Keratinocyte (primary cell): Measurements from ENCODE around the gene BEX2.

Source experiments
- EZH2 ChIP-seq: IDR thresholded peaks from one replicate; pipeline ENCODE4 v1.6.1; 2012; ENCODE audit warnings: inconsistent platforms, mild to moderate bottlenecking, low read length, moderate library complexity
- TF ChIP-seq, protein P1 (sequence below), 3 experiments: IDR thresholded peaks in 1 of 3; conservative IDR thresholded peaks in 1 of 3; optimal IDR thresholded peaks in 1 of 3; 2 replicates in 2 of 3; 3 replicates in 1 of 3; pipeline versions ENCODE3 to v1.5.1; 2011; ENCODE audit warnings: low read length in 3 of 3, mild to moderate bottlenecking in 3 of 3, moderate library complexity in 2 of 3, control low read depth in 1 of 3, inconsistent platforms in 1 of 3; ENCODE audit not compliant: insufficient read depth in 2 of 3; ENCODE audit errors: extremely low read depth in 1 of 3

DNA sequence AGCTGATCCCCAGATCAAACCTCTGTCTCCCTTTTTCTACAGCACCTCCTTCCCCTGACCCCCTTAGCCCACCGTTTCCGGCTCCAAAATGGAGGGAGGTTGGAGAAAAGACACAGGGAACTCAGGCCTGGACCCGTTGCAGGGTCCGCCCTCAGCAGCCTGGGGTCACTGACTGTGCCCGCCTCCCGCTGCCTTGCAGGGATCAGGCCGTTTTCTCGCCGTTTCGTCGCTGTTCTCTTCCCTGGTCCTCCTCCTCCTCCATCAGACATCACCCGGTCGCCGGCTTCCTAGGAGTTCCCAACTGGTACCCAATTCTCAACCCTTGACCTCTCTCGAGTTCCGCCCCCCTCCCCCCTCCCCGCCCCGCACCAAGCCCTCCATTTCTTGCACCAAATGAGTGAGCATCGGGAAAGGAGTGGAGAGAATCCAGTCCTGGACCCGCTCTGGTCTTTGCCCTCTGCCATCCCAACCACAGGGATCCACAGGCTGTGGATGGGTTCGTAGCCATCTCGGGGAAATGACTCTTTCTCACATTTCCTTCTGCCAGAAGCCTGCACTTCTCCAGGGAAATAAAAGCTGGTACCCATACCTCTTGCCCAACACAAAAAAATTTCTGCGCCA lies 34.7 kb downstream of the BEX2 start:
- TF ChIP-seq, protein P1, sequence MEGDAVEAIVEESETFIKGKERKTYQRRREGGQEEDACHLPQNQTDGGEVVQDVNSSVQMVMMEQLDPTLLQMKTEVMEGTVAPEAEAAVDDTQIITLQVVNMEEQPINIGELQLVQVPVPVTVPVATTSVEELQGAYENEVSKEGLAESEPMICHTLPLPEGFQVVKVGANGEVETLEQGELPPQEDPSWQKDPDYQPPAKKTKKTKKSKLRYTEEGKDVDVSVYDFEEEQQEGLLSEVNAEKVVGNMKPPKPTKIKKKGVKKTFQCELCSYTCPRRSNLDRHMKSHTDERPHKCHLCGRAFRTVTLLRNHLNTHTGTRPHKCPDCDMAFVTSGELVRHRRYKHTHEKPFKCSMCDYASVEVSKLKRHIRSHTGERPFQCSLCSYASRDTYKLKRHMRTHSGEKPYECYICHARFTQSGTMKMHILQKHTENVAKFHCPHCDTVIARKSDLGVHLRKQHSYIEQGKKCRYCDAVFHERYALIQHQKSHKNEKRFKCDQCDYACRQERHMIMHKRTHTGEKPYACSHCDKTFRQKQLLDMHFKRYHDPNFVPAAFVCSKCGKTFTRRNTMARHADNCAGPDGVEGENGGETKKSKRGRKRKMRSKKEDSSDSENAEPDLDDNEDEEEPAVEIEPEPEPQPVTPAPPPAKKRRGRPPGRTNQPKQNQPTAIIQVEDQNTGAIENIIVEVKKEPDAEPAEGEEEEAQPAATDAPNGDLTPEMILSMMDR (optimal IDR thresholded peaks at IDR 0.05 in 1 of 3, IDR thresholded peaks at IDR 0.05 in 1 of 3, conservative IDR thresholded peaks at IDR 0.05 in 1 of 3; ENCODE audit: extremely low read depth in 1 of 3, insufficient read depth in 2 of 3, low read length in 3 of 3): no peak
- no peak for TF ChIP-seq EZH2
